K562 (cell line): Measurements from ENCODE around the gene PSMD13. TPM values are rescaled to one million over a fixed set of nuclear protein-coding genes. Genes with fewer than 3 reads are reported as not detected.
A peak's percentile ranks its signal among the peaks of the same experiment; 100 is the strongest.
"Not testable (repeated sequence)": the region's sequence is repeated elsewhere in the genome, so short reads cannot be mapped to it uniquely, and the experiment has no call there.

Experiments used
- ATAC-seq: fragments of 200-7000 bp; cut with Tn5 transposase; 3 replicates; pipeline ENCODE4 v1.9.1; 2020; ENCODE audit warnings: moderate library complexity
- BruUV-seq: library from RNA; stranded (reverse); fragments of 400-500 nt; replicated peaks from 2 replicates; lab custom pipeline; 2021; lab: Mats Ljungman, UMichigan
- CTCF ChIA-PET: fragments of 300-600 bp; formaldehyde crosslinking; extraction: SDS; loops from one replicate; lab custom pipeline; 2021; ENCODE audit warnings: low intra/inter-chr PET ratio; lab: Yijun Ruan, JAX
- POLR2A ChIA-PET: fragments of 300-600, 350-650 bp; sonication (Branson Sonifier 250); formaldehyde crosslinking; extraction: SDS; loops from one replicate; lab custom pipeline; 2021; ENCODE audit warnings: antibody characterized with exemption, inconsistent platforms; lab: Yijun Ruan, JAX
- DNase-seq, 4 experiments: peaks; one replicate each; pipeline versions ENCODE4 v3.0.0 to v3.0.0-alpha.2; 2011 to 2018; ENCODE audit warnings: low spot score in 3 of 4, mixed read lengths in 3 of 4; ENCODE audit errors: extremely low read depth in 1 of 4
- FAIRE-seq: peaks from 2 replicates; lab custom pipeline; 2011; peaks lifted over from hg19 to GRCh38; lab: Jason Lieb, UNC
- H2AFZ ChIP-seq: 2 replicates; pipeline ENCODE4 v1.6.0; 2011; ENCODE audit warnings: low read depth, low read length, control low read depth, inconsistent platforms
- H3K27ac ChIP-seq: fragments of 200-600 bp; 3 replicates; pipeline ENCODE4 v1.8.0; 2011; ENCODE audit warnings: low read depth, mild to moderate bottlenecking, control low read depth, inconsistent platforms, low read length, moderate library complexity, mixed read lengths; ENCODE audit errors: extremely low read depth
- H3K27me3 ChIP-seq, 2 experiments: fragments of 300-600 bp in 1 of 2; 2 replicates in 1 of 2; 3 replicates in 1 of 2; pipeline versions ENCODE4 v1.6.0 to v1.8.0; 2011; ENCODE audit warnings: inconsistent platforms in 2 of 2, low read length in 2 of 2, mild to moderate bottlenecking in 1 of 2, mixed read lengths in 1 of 2, moderate library complexity in 1 of 2; ENCODE audit not compliant: control insufficient read depth in 2 of 2, insufficient read depth in 2 of 2
- H3K36me3 ChIP-seq: fragments of 300-600 bp; 3 replicates; pipeline ENCODE4 v1.8.0; 2011; ENCODE audit warnings: mild to moderate bottlenecking, low read length, inconsistent platforms; ENCODE audit not compliant: control insufficient read depth, insufficient read depth
- H3K4me1 ChIP-seq, 2 experiments: fragments of 200-600 bp in 1 of 2; replicated peaks in 1 of 2; 2 replicates in 1 of 2; 3 replicates in 1 of 2; pipeline versions ENCODE4 v1.5.1 to v1.8.0; 2011; ENCODE audit warnings: inconsistent platforms in 2 of 2, low read length in 2 of 2, mild to moderate bottlenecking in 1 of 2, mixed read lengths in 1 of 2, moderate library complexity in 1 of 2; ENCODE audit not compliant: control insufficient read depth in 2 of 2, insufficient read depth in 2 of 2
- H3K4me2 ChIP-seq: 2 replicates; pipeline ENCODE4 v1.6.1; 2011; ENCODE audit warnings: low read length, control low read depth, inconsistent platforms, mixed read lengths; ENCODE audit not compliant: insufficient read depth
- H3K4me3 ChIP-seq: fragments of 200-600 bp; sonication (generic), shearing (Covaris generic); 2 replicates; pipeline ENCODE4 v1.5.1; 2016; ENCODE audit warnings: control low read depth, inconsistent platforms
- H3K79me2 ChIP-seq: fragments of 200-600 bp; 3 replicates; pipeline ENCODE4 v1.8.0; 2011; ENCODE audit warnings: low read length, inconsistent platforms; ENCODE audit not compliant: control insufficient read depth, insufficient read depth
- H3K9ac ChIP-seq, 2 experiments: 2 replicates each; pipeline versions ENCODE4 v1.6.0 to v1.6.1; 2011; ENCODE audit warnings: low read depth in 2 of 2, low read length in 2 of 2, control low read depth in 1 of 2, inconsistent platforms in 1 of 2, mild to moderate bottlenecking in 1 of 2, mixed read lengths in 1 of 2; ENCODE audit not compliant: insufficient read depth in 1 of 2
- H3K9me1 ChIP-seq: one replicate; pipeline ENCODE4 v1.6.0; 2011; ENCODE audit warnings: inconsistent platforms, mild to moderate bottlenecking, low read length, moderate library complexity; ENCODE audit not compliant: control insufficient read depth, insufficient read depth
- H3K9me3 ChIP-seq: replicated peaks from 2 replicates; pipeline ENCODE4 v1.5.1; 2011; ENCODE audit warnings: low read depth, low read length, inconsistent platforms; ENCODE audit not compliant: control insufficient read depth, insufficient read depth
- H4K20me1 ChIP-seq: replicated peaks from 2 replicates; pipeline ENCODE4 v1.6.1; 2011; ENCODE audit warnings: low read length, inconsistent platforms, mixed read lengths; ENCODE audit not compliant: control insufficient read depth, insufficient read depth
- CTCF ChIP-seq, 3 experiments: IDR thresholded peaks in 2 of 3; conservative IDR thresholded peaks in 1 of 3; 2 replicates each; pipeline ENCODE4 v1.5.1; 2011 to 2012; ENCODE audit warnings: low read length in 3 of 3, mild to moderate bottlenecking in 3 of 3, control low read depth in 2 of 3, improper control_type of control experiment in 1 of 3, inconsistent platforms in 1 of 3, low read depth in 1 of 3, mixed read lengths in 1 of 3, moderate library complexity in 1 of 3; ENCODE audit not compliant: insufficient read depth in 2 of 3
- whole genome bisulfite sequencing: fragments of 100-300 bp; shearing (Covaris generic); methylation state at CpG from one replicate; pipeline ENCODE4 v1.1.6; 2016; ENCODE audit warnings: low coverage, mixed read lengths; ENCODE audit not compliant: insufficient coverage; ENCODE audit errors: missing lambda C conversion rate; 5-methylcytosine and 5-hydroxymethylcytosine counted together
- in situ Hi-C: fragments of 300-500 bp; cut with MboI; formaldehyde crosslinking; loops from 4 replicates; pipeline ENCODE4 v1.15.0; 2018; ENCODE audit warnings: inconsistent platforms, mixed read lengths
- intact Hi-C: fragments of 100-400 bp; cut with micrococcal nuclease; formaldehyde crosslinking; loops from 2 replicates; pipeline ENCODE4 v1.14.2; 2022
- polyA plus RNA-seq, 8 experiments: library from polyadenylated mRNA; depleted of rRNA in 4 of 8; stranded (reverse) in 5 of 8; unstranded in 3 of 8; fragments of >200 nt; fragmentation: Nextera tagmentation in 2 of 8; fragmentation: Illumina TruSeq in 1 of 8; extraction: Ambion mirVana in 2 of 8; extraction: Trizol in 1 of 8; gene quantifications; 2 replicates each; pipeline versions ENCODE4 v1.2.1 to v1.2.3, GENCODE V29; 2011 to 2014; ENCODE audit warnings: inconsistent platforms in 1 of 8, missing spikeins in 1 of 8
- total RNA-seq, 7 experiments: library from RNA; depleted of rRNA in 6 of 7; stranded (reverse); fragments of >200 nt in 6 of 7; fragmentation: Illumina TruSeq in 2 of 7; extraction: Trizol in 2 of 7; gene quantifications; 2 replicates each; pipeline versions ENCODE4 v1.2.1 to v1.2.3, GENCODE V29; 2011 to 2021; ENCODE audit warnings: low replicate concordance in 1 of 7

Gene PSMD13
- total and polyA plus RNA-seq, 9 of the 15 experiments (the other 6 are each of a cell fraction or from before 2014, with no cell fraction given) = 185 to 383 (median 267) TPM

- H3K9me1 ChIP-seq, POLR2A ChIA-PET, H3K9ac ChIP-seq, H3K4me3 ChIP-seq, intact Hi-C loops, H3K4me1 ChIP-seq, DNase-seq, H3K27me3 ChIP-seq, FAIRE-seq, H3K79me2 ChIP-seq, H3K36me3 ChIP-seq, H3K4me2 ChIP-seq, H3K27ac ChIP-seq, H4K20me1 ChIP-seq, H3K9me3 ChIP-seq, CTCF ChIA-PET, H2AFZ ChIP-seq, BruUV-seq: not testable (repeated sequence)
- WGBS = 27% methylated on average over 4 of the region's 25 CpGs
- peak; percentile 87 for ATAC-seq
- peak in 1 of 3 experiments; percentile 44; a peak in 2 of 6 replicates for TF ChIP-seq CTCF (IDR thresholded peaks at IDR 0.05 in 2 of 3, conservative IDR thresholded peaks at IDR 0.05 in 1 of 3; ENCODE audit: insufficient read depth in 2 of 3, low read depth in 1 of 3, low read length in 3 of 3)
- in situ Hi-C loops = loop anchor here (5.0 kb wide), 1 partner anchor 53 kb away; no protein-coding TSS in a partner anchor
Observed at GRCh38 chr11:189843-190311, 46.9 kb upstream of the PSMD13 start.

- DNase-seq, H3K4me3 ChIP-seq, H3K4me1 ChIP-seq, H3K9me3 ChIP-seq, H3K27ac ChIP-seq, POLR2A ChIA-PET, H3K9me1 ChIP-seq, CTCF ChIA-PET, H2AFZ ChIP-seq, FAIRE-seq, intact Hi-C loops, H3K36me3 ChIP-seq, ATAC-seq, H3K9ac ChIP-seq, BruUV-seq, H4K20me1 ChIP-seq, H3K79me2 ChIP-seq, H3K4me2 ChIP-seq, H3K27me3 ChIP-seq: not testable (repeated sequence)
- 26% methylated on average over 5 of the region's 5 CpGs for WGBS
- in situ Hi-C loops = loop anchor here (5.0 kb wide), 1 partner anchor 53 kb away; no protein-coding TSS in a partner anchor
Observed at GRCh38 chr11:190546-190945, 46.2 kb upstream of the PSMD13 start.
